Measurements from ENCODE around the gene TEAD3. TPM values are rescaled to one million over a fixed set of nuclear protein-coding genes. Genes with fewer than 3 reads are reported as not detected.

The TEAD3 gene
- total RNA-seq, 2 donors from 2014 or later: 0.80 to 1.8 TPM

DNA sequence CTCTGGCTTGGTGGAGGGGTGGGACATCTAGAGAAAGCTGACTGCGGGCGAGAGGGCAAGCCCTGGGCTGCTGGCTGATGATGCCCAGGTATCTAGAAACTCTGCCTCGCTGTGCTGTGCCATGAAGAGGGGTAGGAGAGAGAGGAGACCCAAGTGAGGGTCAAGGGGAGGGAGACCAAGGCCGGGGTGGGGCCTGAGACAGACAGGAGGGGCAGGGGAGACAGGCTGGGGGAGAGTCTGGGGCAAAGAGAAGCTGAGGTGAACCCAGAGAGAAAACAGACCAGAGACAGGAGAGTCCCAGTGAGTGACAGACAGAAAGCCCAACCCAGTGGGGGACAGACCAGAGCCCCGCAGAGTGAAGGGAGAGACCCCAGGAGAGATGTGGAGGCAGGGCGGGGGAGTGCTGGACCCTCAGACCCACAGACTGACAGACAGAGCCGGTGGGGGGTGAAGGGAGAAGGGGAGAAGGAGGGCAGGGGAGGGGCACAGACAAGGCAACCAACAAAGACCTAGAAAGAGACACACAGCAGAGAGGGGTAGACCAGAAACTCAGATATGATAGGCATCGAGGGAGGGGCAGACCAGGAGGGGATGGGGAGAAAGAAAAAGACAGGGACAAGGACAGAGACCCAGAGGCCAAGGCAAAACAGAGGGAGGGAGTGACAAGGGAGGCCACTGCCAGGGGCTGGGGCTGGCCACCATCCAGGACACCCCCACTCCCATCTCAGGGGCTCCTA lies 5.9 kb downstream of the TEAD3 start:
- no peak for ATAC-seq (replicated peaks)
- no peak overlapping the region for H3K4me3 Mint-ChIP-seq
- H3K9me3 Mint-ChIP-seq: no peaks in the 10 kb centered on the region
- H3K36me3 Mint-ChIP-seq (ENCODE audit: low read depth): no peaks in the 10 kb centered on the region
- H3K27ac Mint-ChIP-seq: no peak overlapping the region
- no peaks in the 10 kb centered on the region for H3K27me3 Mint-ChIP-seq
- peaks cover 17% of the 10 kb centered on the region for H3K4me1 Mint-ChIP-seq

DNA sequence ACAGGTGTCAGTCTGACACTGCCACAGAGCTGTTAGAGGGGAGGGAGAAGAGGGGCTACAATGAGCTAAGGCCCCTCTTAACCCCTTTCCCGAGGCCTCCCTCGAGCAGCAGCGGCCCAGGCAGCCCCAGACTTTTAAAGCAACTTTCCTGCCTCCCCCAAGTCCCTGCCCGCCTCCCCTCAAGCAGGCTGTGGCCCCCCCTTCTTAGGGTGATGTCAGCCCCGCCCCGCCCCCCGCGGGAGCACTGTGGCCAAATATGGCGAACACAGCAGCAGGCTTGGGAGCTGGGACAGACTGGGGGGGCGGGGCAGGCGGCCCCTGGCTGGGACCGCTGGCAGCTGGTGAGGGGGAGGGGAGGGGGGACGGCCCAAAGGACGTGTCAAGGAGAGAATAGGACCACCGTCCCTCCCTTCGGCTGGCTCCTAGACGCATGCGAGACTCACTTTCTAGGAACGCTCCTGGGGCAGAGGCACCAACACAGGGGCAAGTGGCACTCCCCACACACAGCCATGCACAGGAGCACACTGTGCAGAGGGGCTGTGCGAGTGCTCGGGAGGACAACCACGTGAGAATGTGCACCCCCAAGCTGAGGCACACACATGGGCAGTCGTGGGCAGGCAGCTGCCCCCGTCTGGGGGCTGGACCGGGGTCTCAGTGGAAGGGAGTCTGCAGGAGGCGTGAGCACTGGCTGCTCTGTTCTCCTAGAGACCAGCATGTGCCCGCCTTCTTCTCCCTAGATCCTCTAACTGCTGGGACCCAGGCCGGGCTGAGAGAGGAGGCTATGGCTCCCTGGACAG lies 6.7 kb downstream of the TEAD3 start:
- Mint-ChIP-seq H3K9me3 (no peaks in the 10 kb centered on the region), H3K4me3 (no peak overlapping the region), H3K4me1 (peaks cover 17% of the 10 kb centered on the region), H3K27me3 (no peaks in the 10 kb centered on the region), H3K36me3 (ENCODE audit: low read depth) (no peaks in the 10 kb centered on the region), H3K27ac (no peak overlapping the region)
- no peak for ATAC-seq (replicated peaks)

DNA sequence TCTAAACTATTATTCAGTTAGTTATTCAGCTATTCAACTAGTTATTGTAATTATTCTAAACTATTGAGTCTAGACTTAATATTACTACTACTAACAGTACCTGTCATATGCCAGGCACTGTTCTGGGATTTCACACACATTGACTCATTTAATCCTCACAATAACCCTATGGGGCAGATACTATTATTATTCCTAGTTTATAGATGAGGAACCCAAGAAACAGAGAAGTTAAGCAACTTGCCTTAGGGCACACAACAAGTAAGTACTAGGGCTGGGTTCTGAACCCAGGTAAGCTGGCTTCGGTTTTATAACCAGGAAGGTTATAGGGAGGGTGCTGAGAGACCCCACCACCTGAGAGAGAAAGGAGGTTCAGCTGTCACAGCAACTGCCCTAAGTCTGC lies 7.8 kb downstream of the TEAD3 start:
- ATAC-seq (replicated peaks): no peak
- Mint-ChIP-seq H3K4me1 (peaks cover 15% of the 10 kb centered on the region), H3K4me3 (no peak overlapping the region), H3K27me3 (no peaks in the 10 kb centered on the region), H3K9me3 (no peaks in the 10 kb centered on the region), H3K36me3 (ENCODE audit: low read depth) (no peaks in the 10 kb centered on the region), H3K27ac (no peak overlapping the region)

DNA sequence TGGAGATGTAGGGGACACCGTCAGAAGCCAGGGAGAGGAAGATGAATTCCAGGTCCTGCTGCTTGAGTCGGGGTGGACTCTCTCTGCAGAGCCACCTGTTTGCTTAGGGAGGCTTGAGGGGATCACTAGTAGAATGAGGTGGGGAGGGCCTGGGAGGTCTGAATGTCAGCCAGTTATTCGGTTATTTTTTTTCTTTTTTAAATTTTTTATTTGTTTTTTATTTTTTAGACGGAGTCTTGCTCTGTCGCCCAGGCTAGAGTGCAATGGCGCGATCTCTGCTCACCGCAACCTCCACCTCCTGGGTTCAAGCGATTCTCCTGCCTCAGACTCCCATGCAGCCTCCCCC lies 8.4 kb downstream of the TEAD3 start:
- no peak for ATAC-seq (replicated peaks)
- H3K27me3 Mint-ChIP-seq: no peaks in the 10 kb centered on the region
- H3K36me3 Mint-ChIP-seq (ENCODE audit: low read depth): no peaks in the 10 kb centered on the region
- peak overlapping the region; percentile 85 for H3K27ac Mint-ChIP-seq
- H3K4me3 Mint-ChIP-seq: no peak overlapping the region
- H3K9me3 Mint-ChIP-seq: no peaks in the 10 kb centered on the region
- H3K4me1 Mint-ChIP-seq: peaks cover 11% of the 10 kb centered on the region

DNA sequence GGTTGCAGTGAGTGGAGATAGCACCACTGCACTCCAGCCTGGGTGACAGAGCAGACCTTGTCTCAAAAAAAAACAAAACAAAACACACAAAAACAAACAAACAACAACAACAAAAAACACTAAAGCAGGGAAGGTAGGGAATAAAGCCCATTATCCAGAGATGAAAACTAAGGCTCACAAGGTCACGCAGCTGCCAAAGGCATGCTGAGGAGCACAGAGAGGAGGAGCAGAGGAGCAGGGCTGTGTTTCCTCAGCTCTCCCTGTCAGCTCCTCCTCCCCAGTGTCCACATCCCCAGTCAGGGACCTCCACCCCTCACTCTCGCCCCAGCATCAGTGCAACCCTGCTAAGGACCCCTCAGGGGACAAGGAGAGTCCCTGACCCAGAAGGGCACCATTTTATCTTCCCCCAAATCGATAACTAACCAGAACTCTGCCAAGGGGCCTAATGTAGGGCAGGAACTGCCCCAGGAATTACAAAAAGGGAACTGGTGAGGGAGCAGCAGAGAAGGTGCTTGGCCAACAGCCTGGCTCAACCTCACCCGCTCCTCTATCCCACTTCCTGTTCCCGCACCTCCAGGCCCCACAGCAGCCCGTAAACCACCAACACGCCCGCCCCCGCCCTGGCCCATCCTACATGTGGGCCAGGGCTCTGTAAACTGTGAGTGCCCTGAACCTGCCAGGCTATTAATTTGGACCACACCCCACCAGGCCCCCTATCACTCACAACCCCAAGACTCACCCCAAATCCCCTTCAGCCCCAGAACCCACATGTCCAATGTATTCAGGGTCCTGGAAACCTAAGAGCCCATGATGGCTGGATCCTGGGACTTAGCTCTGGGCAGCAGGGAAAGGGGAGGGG lies 9.0 kb downstream of the TEAD3 start:
- Mint-ChIP-seq H3K9me3 (no peaks in the 10 kb centered on the region), H3K27ac (peak overlapping the region; percentile 85), H3K4me3 (no peak overlapping the region), H3K4me1 (peaks cover 6% of the 10 kb centered on the region), H3K36me3 (ENCODE audit: low read depth) (no peaks in the 10 kb centered on the region), H3K27me3 (no peaks in the 10 kb centered on the region)
- ATAC-seq (replicated peaks): no peak

DNA sequence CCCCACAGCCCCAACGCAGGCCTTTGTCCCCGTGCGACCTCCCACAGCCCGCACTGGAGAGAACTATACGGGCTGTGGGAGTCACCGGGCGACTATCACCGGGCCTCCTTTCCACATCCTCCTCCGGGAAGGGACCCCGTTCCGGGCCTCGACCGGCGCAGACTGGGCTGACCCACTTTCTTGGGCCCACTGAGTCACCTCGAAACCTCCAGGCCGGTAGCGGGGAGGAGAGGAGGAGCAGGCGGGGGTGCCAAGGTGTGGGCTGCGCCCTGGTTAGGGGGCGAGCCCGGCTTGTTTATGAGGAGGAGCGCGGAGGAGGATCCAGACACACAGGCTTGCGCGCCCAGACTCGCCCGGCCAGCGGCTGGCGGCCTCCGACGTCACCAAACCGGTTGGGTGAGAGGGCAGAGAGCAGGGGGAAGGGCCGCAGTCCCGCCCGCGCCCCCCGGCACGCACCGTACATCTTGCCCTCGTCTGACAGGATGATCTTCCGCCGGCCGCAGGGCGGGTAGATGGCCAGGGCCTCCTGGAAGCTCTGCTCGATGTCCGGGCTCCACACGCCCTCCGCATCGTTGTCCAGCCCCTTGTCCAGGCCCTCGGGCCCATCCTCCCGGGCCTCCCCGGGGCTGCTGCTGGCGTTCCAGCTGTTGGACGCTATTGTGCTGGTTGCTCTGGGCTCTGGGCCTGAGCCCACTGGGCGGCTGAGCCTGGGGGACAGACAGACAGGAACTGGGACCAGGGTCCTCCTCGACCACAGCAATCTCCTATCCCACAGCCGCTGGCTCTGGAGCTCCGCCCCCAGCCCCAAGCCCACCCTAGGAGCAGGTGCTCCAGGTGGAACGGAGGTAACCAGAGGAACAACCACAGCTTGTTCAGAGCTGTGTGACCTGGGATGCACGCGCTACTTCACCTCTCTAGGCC lies 10.6 kb downstream of the TEAD3 start:
- no peaks in the 10 kb centered on the region for H3K27me3 Mint-ChIP-seq
- peaks cover 6% of the 10 kb centered on the region for H3K4me1 Mint-ChIP-seq
- no peaks in the 10 kb centered on the region for H3K36me3 Mint-ChIP-seq (ENCODE audit: low read depth)
- no peaks in the 10 kb centered on the region for H3K9me3 Mint-ChIP-seq
- H3K27ac Mint-ChIP-seq: no peak overlapping the region
- H3K4me3 Mint-ChIP-seq: no peak overlapping the region
- peak; percentile 35 for ATAC-seq (replicated peaks)

DNA sequence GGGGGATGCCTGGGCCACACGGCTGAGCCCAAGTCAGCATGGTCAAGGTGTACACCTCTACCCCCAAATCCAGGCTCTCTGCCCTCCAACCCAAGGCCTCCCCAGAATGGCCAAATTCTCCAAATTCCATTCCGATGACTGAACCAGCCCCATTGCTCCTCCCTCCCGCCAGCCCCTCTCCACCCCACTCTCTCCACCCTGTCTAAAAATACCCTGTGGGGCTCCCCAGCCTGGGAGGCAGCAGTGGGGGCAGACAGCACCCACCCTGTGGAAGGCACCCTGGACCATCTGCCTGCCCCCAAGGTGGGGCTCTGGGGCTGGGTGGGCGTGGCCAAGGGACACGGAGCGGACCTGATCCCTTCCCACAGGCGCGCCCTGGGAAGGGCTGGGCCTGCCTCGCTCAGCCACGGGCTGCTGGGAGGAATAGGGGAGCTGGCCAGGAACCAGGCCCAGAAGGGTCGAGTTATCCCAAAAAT lies 11.4 kb downstream of the TEAD3 start:
- no peak for ATAC-seq (replicated peaks)
- H3K36me3 Mint-ChIP-seq (ENCODE audit: low read depth): no peaks in the 10 kb centered on the region
- H3K27me3 Mint-ChIP-seq: no peaks in the 10 kb centered on the region
- no peak overlapping the region for H3K27ac Mint-ChIP-seq
- H3K9me3 Mint-ChIP-seq: no peaks in the 10 kb centered on the region
- peaks cover 6% of the 10 kb centered on the region for H3K4me1 Mint-ChIP-seq
- no peak overlapping the region for H3K4me3 Mint-ChIP-seq

DNA sequence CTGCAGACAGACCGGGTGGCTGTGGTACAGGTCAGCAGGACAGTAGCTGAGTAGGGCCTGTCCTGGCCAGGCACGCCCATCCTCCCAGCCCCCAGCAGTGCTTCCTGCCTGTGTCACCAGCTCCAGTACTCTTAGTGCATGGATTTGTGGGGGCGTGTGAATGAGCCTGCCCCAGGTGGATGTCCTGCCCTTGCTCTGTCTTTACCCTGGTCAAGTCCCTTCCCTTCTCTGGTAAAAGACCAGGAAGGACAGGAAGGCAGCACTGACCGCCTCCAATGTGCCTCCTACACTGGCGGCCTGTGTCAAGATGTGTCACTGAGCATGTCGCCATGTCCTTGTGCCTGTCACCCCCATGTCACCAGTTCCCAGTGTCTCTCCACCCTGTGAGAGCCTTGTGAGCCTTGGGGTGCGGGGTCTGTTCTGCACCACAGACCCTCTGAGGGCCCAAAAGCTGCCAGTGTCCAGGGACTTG lies 11.9 kb downstream of the TEAD3 start:
- H3K36me3 Mint-ChIP-seq (ENCODE audit: low read depth): no peaks in the 10 kb centered on the region
- no peaks in the 10 kb centered on the region for H3K27me3 Mint-ChIP-seq
- no peaks in the 10 kb centered on the region for H3K9me3 Mint-ChIP-seq
- no peak overlapping the region for H3K27ac Mint-ChIP-seq
- peaks cover 6% of the 10 kb centered on the region for H3K4me1 Mint-ChIP-seq
- ATAC-seq (replicated peaks): no peak
- H3K4me3 Mint-ChIP-seq: no peak overlapping the region

DNA sequence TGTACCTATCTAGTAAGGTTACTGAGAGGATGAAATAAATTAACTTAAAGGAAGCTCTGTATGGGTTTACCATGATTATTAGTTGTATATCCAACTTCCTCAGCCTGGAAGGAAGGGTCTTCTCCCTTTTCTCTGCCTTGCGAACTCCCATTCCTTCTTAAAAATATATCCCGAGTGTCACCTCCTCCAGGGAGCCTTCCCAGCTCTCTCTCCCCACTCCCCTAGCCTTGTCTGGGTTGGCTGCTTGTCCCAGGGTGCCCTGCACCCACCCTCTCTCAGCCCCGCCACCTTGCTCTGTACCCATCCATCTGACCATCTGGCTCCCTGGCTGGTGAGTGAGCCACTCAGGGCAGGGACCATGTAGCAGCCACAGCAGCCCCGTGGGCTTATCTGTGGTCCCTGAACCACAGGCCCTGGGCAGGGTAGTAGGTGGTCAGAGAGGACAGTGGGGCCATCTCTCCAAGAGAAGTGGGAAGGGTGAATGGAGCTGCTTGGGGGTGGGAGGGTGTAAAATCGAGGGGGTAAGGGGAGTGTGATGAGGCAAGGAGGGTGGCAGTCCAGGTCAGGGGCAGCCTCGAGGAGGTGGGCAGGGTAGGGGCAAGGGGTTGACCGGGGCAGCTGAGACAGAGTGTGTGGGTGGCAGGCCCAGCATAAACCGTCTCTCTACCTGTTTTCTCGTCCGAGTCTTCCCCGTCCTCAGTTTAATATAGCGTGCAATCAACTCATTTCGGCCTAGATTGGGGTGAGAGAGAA lies 12.8 kb downstream of the TEAD3 start:
- Mint-ChIP-seq H3K36me3 (ENCODE audit: low read depth) (no peaks in the 10 kb centered on the region), H3K9me3 (no peaks in the 10 kb centered on the region), H3K27ac (no peak overlapping the region), H3K4me1 (peaks cover 6% of the 10 kb centered on the region), H3K27me3 (no peaks in the 10 kb centered on the region), H3K4me3 (no peak overlapping the region)
- ATAC-seq (replicated peaks): no peak

DNA sequence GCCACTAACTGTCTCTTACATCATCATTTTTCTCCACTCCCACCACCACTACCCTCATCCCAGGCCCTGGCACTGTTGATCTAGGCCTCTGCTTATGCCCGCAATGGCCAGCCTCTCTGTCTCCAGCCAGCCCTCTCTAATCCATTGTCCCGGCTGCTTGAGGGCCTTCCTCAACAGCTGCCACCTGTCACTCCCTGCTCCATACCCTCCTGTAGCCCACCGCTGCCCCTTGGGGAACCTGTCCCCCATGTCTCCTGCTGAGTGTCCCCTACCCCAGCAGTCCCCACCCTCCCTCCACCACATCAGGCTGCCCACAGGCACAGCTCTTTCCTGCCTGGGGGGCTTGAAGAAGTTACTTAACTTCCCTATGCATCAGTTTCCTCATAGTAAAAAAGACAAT lies 13.4 kb downstream of the TEAD3 start:
- ATAC-seq (replicated peaks): no peak
- no peak overlapping the region for H3K4me3 Mint-ChIP-seq
- H3K27ac Mint-ChIP-seq: no peak overlapping the region
- H3K9me3 Mint-ChIP-seq: no peaks in the 10 kb centered on the region
- no peaks in the 10 kb centered on the region for H3K36me3 Mint-ChIP-seq (ENCODE audit: low read depth)
- H3K4me1 Mint-ChIP-seq: peaks cover 6% of the 10 kb centered on the region
- no peaks in the 10 kb centered on the region for H3K27me3 Mint-ChIP-seq

DNA sequence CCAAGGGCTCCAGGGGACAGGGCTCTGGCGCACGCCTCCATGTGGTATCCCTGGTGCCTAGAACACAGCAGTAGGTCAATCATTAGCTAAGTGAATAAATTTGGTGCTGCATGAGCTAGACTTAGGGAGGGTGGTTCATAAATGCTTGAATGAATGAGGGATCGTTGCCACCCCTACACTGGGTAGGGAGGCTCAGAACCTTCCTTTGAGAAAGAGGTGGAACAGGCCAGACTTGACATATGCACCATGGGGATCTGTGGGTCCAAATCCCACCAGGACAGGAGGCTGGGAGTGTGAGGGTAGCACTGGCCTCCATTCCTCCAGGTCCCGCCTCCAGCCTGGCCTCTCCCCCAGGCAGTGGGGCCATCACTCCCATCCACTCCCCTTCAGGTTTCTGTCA lies 13.8 kb downstream of the TEAD3 start:
- ATAC-seq (replicated peaks): no peak

DNA sequence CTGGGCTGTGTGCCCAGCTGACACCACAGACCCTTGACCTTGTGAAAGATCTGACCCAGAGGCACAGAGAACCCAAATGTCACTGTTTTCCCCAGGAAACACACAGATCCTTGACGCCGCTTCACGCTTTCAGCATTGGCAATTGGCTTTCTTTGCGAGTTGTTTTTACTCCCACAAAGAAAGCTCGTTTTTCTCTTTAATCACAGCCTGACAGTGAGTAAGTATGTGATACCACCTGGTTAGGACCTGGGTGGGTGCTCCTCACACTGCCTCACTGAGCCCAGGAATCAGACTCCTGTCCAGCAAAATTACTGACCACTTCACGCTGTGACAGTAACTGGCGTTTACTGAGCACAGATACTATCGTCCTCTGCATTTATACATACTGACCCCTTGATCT lies 15.7 kb downstream of the TEAD3 start:
- no peaks in the 10 kb centered on the region for H3K36me3 Mint-ChIP-seq (ENCODE audit: low read depth)
- H3K27me3 Mint-ChIP-seq: no peaks in the 10 kb centered on the region
- no peaks in the 10 kb centered on the region for H3K9me3 Mint-ChIP-seq
- H3K27ac Mint-ChIP-seq: peak overlapping the region; percentile 24
- ATAC-seq (replicated peaks): no peak
- no peaks in the 10 kb centered on the region for H3K4me1 Mint-ChIP-seq
- H3K4me3 Mint-ChIP-seq: no peak overlapping the region

More for the DNA sequence above, 13.8 kb downstream of the TEAD3 start:
- Mint-ChIP-seq H3K4me1 (peaks cover 2% of the 10 kb centered on the region), H3K27me3 (no peaks in the 10 kb centered on the region), H3K36me3 (ENCODE audit: low read depth) (no peaks in the 10 kb centered on the region), H3K4me3 (no peak overlapping the region), H3K27ac (no peak overlapping the region), H3K9me3 (no peaks in the 10 kb centered on the region)

DNA sequence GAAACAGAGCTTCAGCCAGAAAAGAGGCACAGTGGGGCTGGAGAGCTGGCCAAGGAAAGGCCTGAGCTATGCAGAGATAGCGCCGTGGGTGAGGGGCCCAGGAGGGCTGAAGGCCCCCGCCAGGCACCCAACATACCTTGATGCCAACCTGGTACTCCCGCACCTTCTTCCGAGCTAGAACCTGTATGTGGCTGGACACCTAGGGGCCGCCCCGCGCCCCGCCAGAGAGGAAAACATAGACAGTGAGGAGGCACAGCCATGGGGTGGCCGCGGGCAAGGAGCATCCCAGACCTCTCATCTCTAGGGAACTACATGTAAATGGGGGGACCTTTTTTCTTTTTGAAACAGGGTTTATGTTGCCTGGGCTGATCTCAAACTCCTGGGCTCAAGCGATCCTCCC lies 16.7 kb downstream of the TEAD3 start:
- Mint-ChIP-seq H3K4me3 (no peak overlapping the region), H3K4me1 (no peaks in the 10 kb centered on the region), H3K9me3 (no peaks in the 10 kb centered on the region), H3K36me3 (ENCODE audit: low read depth) (no peaks in the 10 kb centered on the region), H3K27me3 (no peaks in the 10 kb centered on the region), H3K27ac (no peak overlapping the region)
- ATAC-seq (replicated peaks): no peak

Measured in activated T-helper 17 cell treated with anti-CD3 and anti-CD28 coated beads, Interleukin-2, amount 50 U/mL, for 72 hours (primary cell).